ENCODE data around the gene GET3. TPM values are rescaled to one million over a fixed set of nuclear protein-coding genes. Genes with fewer than 3 reads are reported as not detected.

Gene GET3
- total and polyA plus RNA-seq, 3 donors from 2014 or later = 89.3 to 134 (median 109) TPM

GRCh38 chr19:12791345-12792050 is 54.2 kb downstream of the GET3 start, which contains the start of gene JUNB:
Gene JUNB (plus strand): TSS chr19:12791486. CDS start chr19:12791772, 286 bp downstream.
- peak within 1 kb of the TSS; percentile 75 to 88 for H3K4me3 ChIP-seq
- peak; percentile 96 for DNase-seq
- H3K9me3 ChIP-seq = no peaks in the 10 kb centered on the region
- H3K27me3 ChIP-seq = no peaks in the 10 kb centered on the region
- intact Hi-C loops (cut with DNase I; ENCODE audit: low total_unique reads) = loop anchor here (10.0 kb wide), 1 partner anchor 57 kb away; the partner anchor contains the start of genes GET3 and TRIR
- H3K36me3 ChIP-seq (ENCODE audit: low read depth, missing control alignments) = no peaks in the 10 kb centered on the region
- TF ChIP-seq POLR2A (IDR thresholded peaks at IDR 0.05) (peak; percentile 100), CTCF (IDR thresholded peaks at IDR 0.05) (peak in 1 of 3 experiments; percentile 9)
- peak within 1 kb of the TSS; percentile 93 to 98 for H3K27ac ChIP-seq
- peaks cover 43% of the 10 kb centered on the region for H3K4me1 ChIP-seq
- WGBS, 2 donors = 0% methylated on average over 39 of the region's 73 CpGs; no CpG with 5 or more reads in 1 of the 2 donors

GRCh38 chr19:12792051-12792852 is 55.0 kb downstream of the GET3 start:
- intact Hi-C loops (cut with DNase I; ENCODE audit: low total_unique reads) = loop anchor here (10.0 kb wide), 1 partner anchor 57 kb away; the partner anchor contains the start of genes GET3 and TRIR
- TF ChIP-seq CTCF (IDR thresholded peaks at IDR 0.05) = no peak
- TF ChIP-seq POLR2A (IDR thresholded peaks at IDR 0.05) = no peak
- Histone ChIP-seq H3K9me3 (no peaks in the 10 kb centered on the region), H3K4me3 (peak overlapping the region; percentile 75 to 88), H3K4me1 (peaks cover 36% of the 10 kb centered on the region), H3K27ac (peak overlapping the region; percentile 93 to 98), H3K27me3 (no peaks in the 10 kb centered on the region), H3K36me3 (ENCODE audit: low read depth, missing control alignments) (no peaks in the 10 kb centered on the region)
- 1% methylated on average over 15 to 81 of the region's 84 CpGs for WGBS, 2 donors
- peak; percentile 73 for DNase-seq

- DNase-seq = no peak
- TF ChIP-seq POLR2A (IDR thresholded peaks at IDR 0.05) (no peak), CTCF (IDR thresholded peaks at IDR 0.05) (no peak)
- Histone ChIP-seq H3K4me3 (peak overlapping the region; percentile 75 to 88), H3K4me1 (peaks cover 31% of the 10 kb centered on the region), H3K9me3 (no peaks in the 10 kb centered on the region), H3K27me3 (no peaks in the 10 kb centered on the region), H3K27ac (peak overlapping the region; percentile 93 to 98), H3K36me3 (ENCODE audit: low read depth, missing control alignments) (no peaks in the 10 kb centered on the region)
- intact Hi-C loops (cut with DNase I; ENCODE audit: low total_unique reads) = loop anchor here (10.0 kb wide), 1 partner anchor 58 kb away; the partner anchor contains the start of genes GET3 and TRIR
- 0% methylated on average over 21 to 22 of the region's 22 CpGs for WGBS, 2 donors
Observed at GRCh38 chr19:12792853-12793289, 55.6 kb downstream of the GET3 start.

- TF ChIP-seq CTCF (IDR thresholded peaks at IDR 0.05) = no peak
- peak; percentile 79 for TF ChIP-seq POLR2A (IDR thresholded peaks at IDR 0.05)
- no peaks in the 10 kb centered on the region for H3K36me3 ChIP-seq (ENCODE audit: low read depth, missing control alignments)
- peak overlapping the region; percentile 75 to 88 for H3K4me3 ChIP-seq
- intact Hi-C loops (cut with DNase I; ENCODE audit: low total_unique reads) = loop anchor here (10.0 kb wide), 1 partner anchor 59 kb away; the partner anchor contains the start of genes GET3 and TRIR
- H3K9me3 ChIP-seq = no peaks in the 10 kb centered on the region
- H3K27ac ChIP-seq = peak overlapping the region; percentile 93 to 98
- H3K4me1 ChIP-seq = peaks cover 24% of the 10 kb centered on the region
- WGBS, 2 donors = 1% methylated on average over 40 to 47 of the region's 81 CpGs
- H3K27me3 ChIP-seq = no peaks in the 10 kb centered on the region
- peak; percentile 93 for DNase-seq
Observed at GRCh38 chr19:12793290-12794195, 56.2 kb downstream of the GET3 start.
